Neural cell (in vitro differentiated cells): Measurements from ENCODE around the gene ADD3. TPM values are rescaled to one million over a fixed set of nuclear protein-coding genes. Genes with fewer than 3 reads are reported as not detected.

Experiments
- H2AFZ ChIP-seq: fragments of 200-600, 300-800 bp; sonication (generic), shearing (Covaris generic); 2 replicates; pipeline ENCODE4 v1.6.0; 2014; ENCODE audit warnings: low read depth, mild to moderate bottlenecking, antibody characterized with exemption, low read length, moderate library complexity
- H3F3A ChIP-seq: fragments of 200-600 bp; shearing (Covaris generic); 2 replicates; pipeline ENCODE4 v1.6.1; 2016; ENCODE audit warnings: mild to moderate bottlenecking, moderate library complexity, mixed read lengths, antibody characterized with exemption, low read length; ENCODE audit not compliant: insufficient read depth, poor library complexity, severe bottlenecking
- H3K27ac ChIP-seq: fragments of 200-600, 300-800 bp; sonication (generic), shearing (Covaris generic); 2 replicates; pipeline ENCODE4 v1.5.1; 2014; ENCODE audit warnings: mild to moderate bottlenecking, low read length, moderate library complexity
- H3K27me3 ChIP-seq: fragments of 300-800, 200-600 bp; sonication (generic), shearing (Covaris generic); 2 replicates; pipeline ENCODE4 v1.6.0; 2014; ENCODE audit warnings: mild to moderate bottlenecking, low read depth, low read length, moderate library complexity; ENCODE audit not compliant: insufficient read depth
- H3K36me3 ChIP-seq: fragments of 300-800, 200-600 bp; sonication (generic), shearing (Covaris generic); 2 replicates; pipeline ENCODE4 v1.5.1; 2014; ENCODE audit warnings: mild to moderate bottlenecking, antibody characterized with exemption, low read length, moderate library complexity; ENCODE audit not compliant: insufficient read depth
- H3K4me2 ChIP-seq: fragments of 300-800, 200-600 bp; sonication (generic), shearing (Covaris generic); 2 replicates; pipeline ENCODE4 v1.6.0; 2014; ENCODE audit warnings: mild to moderate bottlenecking, low read length
- H3K4me3 ChIP-seq: fragments of 300-800, 200-600 bp; sonication (generic), shearing (Covaris generic); 2 replicates; pipeline ENCODE4 v1.5.1; 2014; ENCODE audit warnings: mild to moderate bottlenecking, low read length, moderate library complexity
- H3K79me2 ChIP-seq: fragments of 200-600 bp; shearing (Covaris generic); replicated peaks from 2 replicates; pipeline ENCODE4 v1.6.0; 2014; ENCODE audit warnings: mild to moderate bottlenecking, low read length, moderate library complexity; ENCODE audit not compliant: insufficient read depth
- H3K9ac ChIP-seq: fragments of 300-800, 200-600 bp; sonication (generic), shearing (Covaris generic); 2 replicates; pipeline ENCODE4 v1.6.1; 2016; ENCODE audit warnings: mild to moderate bottlenecking, low read length, mixed read lengths
- H3K9me2 ChIP-seq: fragments of 200-600 bp; shearing (Covaris generic); 2 replicates; pipeline ENCODE4 v1.6.1; 2016; ENCODE audit warnings: mild to moderate bottlenecking, low read length, mixed read lengths; ENCODE audit not compliant: insufficient read depth
- H3K9me3 ChIP-seq: fragments of 200-600, 300-800 bp; sonication (generic), shearing (Covaris generic); 2 replicates; pipeline ENCODE4 v1.6.1; 2016; ENCODE audit warnings: mild to moderate bottlenecking, mixed run types, low read length, moderate library complexity, mixed read lengths
- H4K20me1 ChIP-seq: fragments of 200-600 bp; shearing (Covaris generic); 2 replicates; pipeline ENCODE4 v1.6.1; 2016; ENCODE audit warnings: mild to moderate bottlenecking, mixed run types; ENCODE audit not compliant: insufficient read depth
- EP300 ChIP-seq: fragments of 450-650 bp; conservative IDR thresholded peaks from 2 replicates; pipeline ENCODE4 v1.6.1; 2014; ENCODE audit warnings: antibody characterized with exemption, mild to moderate bottlenecking, moderate library complexity; ENCODE audit not compliant: poor library complexity, severe bottlenecking
- EZH2 ChIP-seq: fragments of 200-600, 300-800 bp; shearing (Covaris generic), sonication (generic); IDR thresholded peaks from 2 replicates; pipeline ENCODE4 v1.6.1; 2014; ENCODE audit warnings: antibody characterized with exemption, low read length, borderline replicate concordance, mild to moderate bottlenecking; ENCODE audit not compliant: insufficient read depth, poor library complexity, severe bottlenecking
- MXI1 ChIP-seq: fragments of 450-650 bp; conservative IDR thresholded peaks from 2 replicates; pipeline ENCODE4 v1.6.1; 2014; ENCODE audit warnings: antibody characterized with exemption, mild to moderate bottlenecking; ENCODE audit not compliant: poor library complexity, severe bottlenecking
- POLR2AphosphoS5 ChIP-seq: IDR thresholded peaks from 2 replicates; pipeline ENCODE4 v1.6.1; 2012
- RAD21 ChIP-seq: fragments of 450-650 bp; conservative IDR thresholded peaks from 2 replicates; pipeline ENCODE4 v1.6.1; 2014; ENCODE audit warnings: antibody characterized with exemption, mild to moderate bottlenecking, moderate library complexity
- SMC3 ChIP-seq: fragments of 450-650 bp; conservative IDR thresholded peaks from 2 replicates; pipeline ENCODE4 v1.6.1; 2014; ENCODE audit warnings: antibody characterized with exemption, mild to moderate bottlenecking, moderate library complexity; ENCODE audit not compliant: poor library complexity
- TAF1 ChIP-seq: IDR thresholded peaks from 2 replicates; pipeline ENCODE4 v1.6.1; 2012; ENCODE audit warnings: low read depth
- polyA plus RNA-seq: library from polyadenylated mRNA; depleted of rRNA; stranded (reverse); fragments of >200 nt; gene quantifications from 2 replicates; pipeline ENCODE4 v1.2.3, GENCODE V29; 2014
- TF ChIP-seq, protein P1 (sequence below): IDR thresholded peaks from 2 replicates; pipeline ENCODE4 v1.6.1; 2012; ENCODE audit warnings: borderline replicate concordance
- TF ChIP-seq, protein P2 (sequence below): fragments of 450-650 bp; IDR thresholded peaks from 2 replicates; pipeline ENCODE4 v1.5.1; 2014; ENCODE audit warnings: antibody characterized with exemption, mild to moderate bottlenecking, moderate library complexity; ENCODE audit not compliant: poor library complexity, severe bottlenecking

ADD3 gene
- polyA plus RNA-seq, 1 donor from 2014 or later = 40.6 TPM

DNA sequence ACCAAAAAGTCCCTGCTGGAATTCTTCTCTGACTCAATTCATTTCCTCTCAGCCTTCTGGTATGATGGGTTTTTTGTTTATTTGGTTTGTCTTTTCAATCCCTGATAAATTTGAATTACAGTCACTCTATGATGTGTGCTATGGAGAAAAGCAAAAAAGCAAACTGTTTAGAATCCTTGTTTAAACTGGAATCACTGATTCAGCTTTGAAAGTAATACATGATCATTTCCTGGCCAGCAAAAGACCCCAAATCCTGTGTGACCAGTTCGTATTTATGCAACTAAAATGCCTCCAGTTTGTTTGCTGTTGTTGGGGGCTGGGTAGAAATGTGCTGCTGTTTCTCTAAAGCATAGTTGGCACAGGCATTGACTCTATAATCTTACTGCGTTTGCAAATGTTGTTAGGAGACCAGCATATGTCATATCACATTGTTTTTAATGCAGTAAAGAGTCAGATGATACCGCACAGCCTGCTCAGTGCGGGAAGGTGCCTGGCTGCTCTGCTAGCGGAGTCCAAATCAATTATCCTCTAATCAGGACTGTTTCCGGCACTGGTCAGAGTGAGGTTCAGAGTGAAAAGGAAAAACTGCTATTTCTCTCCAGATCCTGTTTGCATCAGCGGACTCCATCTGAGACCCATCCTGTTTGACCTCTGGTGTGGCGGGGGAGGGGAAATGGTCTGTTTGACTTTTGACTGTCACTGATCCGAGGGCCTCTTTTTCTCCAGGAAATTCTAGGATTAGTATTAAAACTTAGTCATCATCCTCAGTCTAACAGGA is 40.6 kb upstream of the ADD3 start:
- Histone ChIP-seq H3K9me3 (no peaks in the 10 kb centered on the region), H4K20me1 (no peaks in the 10 kb centered on the region), H3K4me2 (peak overlapping the region; percentile 30), H3F3A (no peaks in the 10 kb centered on the region), H3K36me3 (no peaks in the 10 kb centered on the region), H3K79me2 (no peaks in the 10 kb centered on the region), H3K4me3 (no peak overlapping the region), H2AFZ (no peak overlapping the region), H3K9ac (no peak overlapping the region), H3K27ac (peak overlapping the region; percentile 7), H3K9me2 (no peaks in the 10 kb centered on the region), H3K27me3 (no peaks in the 10 kb centered on the region)
- TF ChIP-seq TAF1 (no peak), MXI1 (no peak), EP300 (peak; percentile 17), SMC3 (no peak), EZH2 (no peak)
- TF ChIP-seq, protein P1, sequence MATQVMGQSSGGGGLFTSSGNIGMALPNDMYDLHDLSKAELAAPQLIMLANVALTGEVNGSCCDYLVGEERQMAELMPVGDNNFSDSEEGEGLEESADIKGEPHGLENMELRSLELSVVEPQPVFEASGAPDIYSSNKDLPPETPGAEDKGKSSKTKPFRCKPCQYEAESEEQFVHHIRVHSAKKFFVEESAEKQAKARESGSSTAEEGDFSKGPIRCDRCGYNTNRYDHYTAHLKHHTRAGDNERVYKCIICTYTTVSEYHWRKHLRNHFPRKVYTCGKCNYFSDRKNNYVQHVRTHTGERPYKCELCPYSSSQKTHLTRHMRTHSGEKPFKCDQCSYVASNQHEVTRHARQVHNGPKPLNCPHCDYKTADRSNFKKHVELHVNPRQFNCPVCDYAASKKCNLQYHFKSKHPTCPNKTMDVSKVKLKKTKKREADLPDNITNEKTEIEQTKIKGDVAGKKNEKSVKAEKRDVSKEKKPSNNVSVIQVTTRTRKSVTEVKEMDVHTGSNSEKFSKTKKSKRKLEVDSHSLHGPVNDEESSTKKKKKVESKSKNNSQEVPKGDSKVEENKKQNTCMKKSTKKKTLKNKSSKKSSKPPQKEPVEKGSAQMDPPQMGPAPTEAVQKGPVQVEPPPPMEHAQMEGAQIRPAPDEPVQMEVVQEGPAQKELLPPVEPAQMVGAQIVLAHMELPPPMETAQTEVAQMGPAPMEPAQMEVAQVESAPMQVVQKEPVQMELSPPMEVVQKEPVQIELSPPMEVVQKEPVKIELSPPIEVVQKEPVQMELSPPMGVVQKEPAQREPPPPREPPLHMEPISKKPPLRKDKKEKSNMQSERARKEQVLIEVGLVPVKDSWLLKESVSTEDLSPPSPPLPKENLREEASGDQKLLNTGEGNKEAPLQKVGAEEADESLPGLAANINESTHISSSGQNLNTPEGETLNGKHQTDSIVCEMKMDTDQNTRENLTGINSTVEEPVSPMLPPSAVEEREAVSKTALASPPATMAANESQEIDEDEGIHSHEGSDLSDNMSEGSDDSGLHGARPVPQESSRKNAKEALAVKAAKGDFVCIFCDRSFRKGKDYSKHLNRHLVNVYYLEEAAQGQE = no peak
- TF ChIP-seq, protein P2, sequence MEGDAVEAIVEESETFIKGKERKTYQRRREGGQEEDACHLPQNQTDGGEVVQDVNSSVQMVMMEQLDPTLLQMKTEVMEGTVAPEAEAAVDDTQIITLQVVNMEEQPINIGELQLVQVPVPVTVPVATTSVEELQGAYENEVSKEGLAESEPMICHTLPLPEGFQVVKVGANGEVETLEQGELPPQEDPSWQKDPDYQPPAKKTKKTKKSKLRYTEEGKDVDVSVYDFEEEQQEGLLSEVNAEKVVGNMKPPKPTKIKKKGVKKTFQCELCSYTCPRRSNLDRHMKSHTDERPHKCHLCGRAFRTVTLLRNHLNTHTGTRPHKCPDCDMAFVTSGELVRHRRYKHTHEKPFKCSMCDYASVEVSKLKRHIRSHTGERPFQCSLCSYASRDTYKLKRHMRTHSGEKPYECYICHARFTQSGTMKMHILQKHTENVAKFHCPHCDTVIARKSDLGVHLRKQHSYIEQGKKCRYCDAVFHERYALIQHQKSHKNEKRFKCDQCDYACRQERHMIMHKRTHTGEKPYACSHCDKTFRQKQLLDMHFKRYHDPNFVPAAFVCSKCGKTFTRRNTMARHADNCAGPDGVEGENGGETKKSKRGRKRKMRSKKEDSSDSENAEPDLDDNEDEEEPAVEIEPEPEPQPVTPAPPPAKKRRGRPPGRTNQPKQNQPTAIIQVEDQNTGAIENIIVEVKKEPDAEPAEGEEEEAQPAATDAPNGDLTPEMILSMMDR = no peak

GRCh38 chr10:109967739-109968088 is 40.1 kb upstream of the ADD3 start:
- Histone ChIP-seq H3K4me3 (no peak overlapping the region), H3K9me3 (no peaks in the 10 kb centered on the region), H3K9ac (no peak overlapping the region), H3K9me2 (no peaks in the 10 kb centered on the region), H3K27ac (no peak overlapping the region), H3K79me2 (no peaks in the 10 kb centered on the region), H2AFZ (no peak overlapping the region), H4K20me1 (no peaks in the 10 kb centered on the region), H3K27me3 (no peaks in the 10 kb centered on the region), H3K36me3 (no peaks in the 10 kb centered on the region), H3K4me2 (no peak overlapping the region), H3F3A (no peaks in the 10 kb centered on the region)
- TF ChIP-seq EP300 (no peak), SMC3 (no peak), TAF1 (no peak), RAD21 (no peak), EZH2 (no peak), MXI1 (no peak), POLR2AphosphoS5 (no peak)
- TF ChIP-seq, protein P2 = no peak
- TF ChIP-seq, protein P1 = no peak
